ENCODE data around the gene TK2. TPM values are rescaled to one million over a fixed set of nuclear protein-coding genes. Genes with fewer than 3 reads are reported as not detected.

TK2 gene
- total and polyA plus RNA-seq, 9 of the 15 experiments (the other 6 are each of a cell fraction or from before 2014, with no cell fraction given): 1.1 to 10.2 (median 5.3) TPM

DNA sequence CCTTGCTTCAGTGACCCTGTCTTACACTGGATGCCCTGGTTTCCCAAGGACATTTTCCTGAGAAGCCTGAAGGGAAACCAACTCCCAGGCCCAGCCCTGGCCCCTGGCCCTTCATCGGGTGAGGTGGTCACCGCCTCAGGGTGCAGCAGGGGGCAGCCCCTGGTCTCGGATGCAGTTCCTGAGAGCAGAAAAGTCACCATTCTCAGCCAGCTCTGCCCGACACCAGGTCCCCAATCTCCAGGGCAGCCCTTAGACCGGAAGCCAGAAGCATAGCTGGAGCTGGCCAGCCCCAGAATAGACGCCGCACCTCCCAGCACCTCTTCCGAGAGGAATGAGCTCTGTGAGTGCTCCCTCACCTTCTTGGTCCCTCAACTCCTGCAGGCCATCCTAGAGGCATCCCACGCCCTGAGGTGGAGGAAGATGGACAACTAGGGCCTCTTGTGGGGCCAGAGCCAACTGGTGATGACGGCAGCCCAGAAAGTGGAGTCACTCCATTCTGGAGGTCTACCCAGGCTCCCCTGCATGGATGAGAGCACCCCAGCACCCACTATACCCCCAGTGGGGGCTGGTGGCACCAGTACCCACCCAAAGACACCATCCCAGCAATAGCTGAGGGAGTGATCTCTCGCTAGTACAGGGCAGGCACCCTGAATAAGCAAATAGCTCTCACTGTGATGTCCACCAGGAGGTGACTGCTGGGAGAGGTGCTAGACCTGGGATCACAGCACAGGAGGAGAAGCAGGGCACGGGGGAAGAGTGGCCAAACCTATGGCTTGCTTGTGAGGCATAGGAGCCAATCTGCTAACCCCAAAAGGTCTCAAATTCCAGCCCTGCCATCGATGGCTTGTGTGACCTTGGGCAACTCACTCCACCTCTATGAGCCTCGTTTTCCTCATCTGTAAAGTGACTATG, 56.2 kb downstream of the TK2 start:
- WGBS (ENCODE audit: insufficient coverage, low coverage, missing lambda C conversion rate): 4% methylated on average over 13 of the region's 14 CpGs
- Histone ChIP-seq H3K27me3 (ENCODE audit: control insufficient read depth in 2 of 2, insufficient read depth in 2 of 2, low read length in 2 of 2) (peaks cover 7 to 34% of the 10 kb centered on the region in 2 experiments; a peak in 4 of 5 replicates), H3K27ac (ENCODE audit: extremely low read depth, low read depth, low read length) (no peak overlapping the region), H2AFZ (ENCODE audit: low read depth, low read length) (no peak overlapping the region), H3K79me2 (ENCODE audit: control insufficient read depth, insufficient read depth, low read length) (no peaks in the 10 kb centered on the region), H3K9me1 (ENCODE audit: control insufficient read depth, insufficient read depth, low read length) (no peaks in the 10 kb centered on the region), H3K36me3 (ENCODE audit: control insufficient read depth, insufficient read depth, low read length) (no peaks in the 10 kb centered on the region), H3K9ac (ENCODE audit: insufficient read depth in 1 of 2, low read depth in 2 of 2, low read length in 2 of 2) (no peak overlapping the region; a peak in 1 of 4 replicates), H3K4me1 (replicated peaks in 1 of 2; ENCODE audit: control insufficient read depth in 2 of 2, insufficient read depth in 2 of 2, low read length in 2 of 2) (peaks cover 0 to 6% of the 10 kb centered on the region in 2 experiments; a peak in 2 of 5 replicates), H4K20me1 (replicated peaks; ENCODE audit: control insufficient read depth, insufficient read depth, low read length) (no peaks in the 10 kb centered on the region; the same call in 1 of the 2 replicates), H3K9me3 (replicated peaks; ENCODE audit: control insufficient read depth, insufficient read depth, low read depth, low read length) (no peaks in the 10 kb centered on the region), H3K4me3 (no peak overlapping the region), H3K4me2 (ENCODE audit: insufficient read depth, low read length) (no peak overlapping the region)
- no TSS peak for BruUV-seq (replicated peaks)
- DNase-seq (ENCODE audit: extremely low read depth in 1 of 4, low spot score in 3 of 4): no peak
- TF ChIP-seq EHMT2 (IDR thresholded peaks at IDR 0.05) (no peak), ZNF263 (CRISPR knock-in tag; IDR thresholded peaks at IDR 0.05; ENCODE audit: borderline replicate concordance) (peak; percentile 41; the same call in 1 of the 2 replicates), SREBF1 (IDR thresholded peaks at IDR 0.05; ENCODE audit: borderline replicate concordance, low read depth, low read length) (no peak)
- TF ChIP-seq, protein P1, sequence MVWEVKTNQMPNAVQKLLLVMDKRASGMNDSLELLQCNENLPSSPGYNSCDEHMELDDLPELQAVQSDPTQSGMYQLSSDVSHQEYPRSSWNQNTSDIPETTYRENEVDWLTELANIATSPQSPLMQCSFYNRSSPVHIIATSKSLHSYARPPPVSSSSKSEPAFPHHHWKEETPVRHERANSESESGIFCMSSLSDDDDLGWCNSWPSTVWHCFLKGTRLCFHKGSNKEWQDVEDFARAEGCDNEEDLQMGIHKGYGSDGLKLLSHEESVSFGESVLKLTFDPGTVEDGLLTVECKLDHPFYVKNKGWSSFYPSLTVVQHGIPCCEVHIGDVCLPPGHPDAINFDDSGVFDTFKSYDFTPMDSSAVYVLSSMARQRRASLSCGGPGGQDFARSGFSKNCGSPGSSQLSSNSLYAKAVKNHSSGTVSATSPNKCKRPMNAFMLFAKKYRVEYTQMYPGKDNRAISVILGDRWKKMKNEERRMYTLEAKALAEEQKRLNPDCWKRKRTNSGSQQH (CRISPR knock-in tag; IDR thresholded peaks at IDR 0.05): no peak
- ATAC-seq: peak; percentile 56; the same call in 1 of the 3 replicates
- in situ Hi-C loops (cut with MboI): no loop called here
- CTCF ChIA-PET (ENCODE audit: low intra/inter-chr PET ratio): no interaction called here
- POLR2A ChIA-PET: interaction anchor here (0.6 kb wide), 1 partner anchor 62 kb away, joined by 3 read pairs; no protein-coding TSS in a partner anchor
- intact Hi-C loops (cut with micrococcal nuclease): no loop called here
- no peak for FAIRE-seq
